WERI-Rb-1 (cell line): ENCODE data around the gene GASK1A.
A peak's percentile ranks its signal among the peaks of the same experiment; 100 is the strongest.

Source experiments
- DNase-seq: peaks from one replicate; pipeline ENCODE4 v3.0.0-alpha.2; 2020
- H3K27ac ChIP-seq: fragments of 250-450 bp; sonication (Bioruptor Pico); 2 replicates; pipeline ENCODE4 v1.5.1; 2020; ENCODE audit warnings: mild to moderate bottlenecking, moderate library complexity
- H3K27me3 ChIP-seq: fragments of 250-450 bp; sonication (Bioruptor Pico); 2 replicates; pipeline ENCODE4 v1.5.1; 2021; ENCODE audit warnings: mild to moderate bottlenecking, low read depth, moderate library complexity; ENCODE audit not compliant: insufficient read depth, severe bottlenecking
- H3K36me3 ChIP-seq: fragments of 250-450 bp; sonication (Bioruptor Pico); 2 replicates; pipeline ENCODE4 v1.5.1; 2020; ENCODE audit warnings: mild to moderate bottlenecking, moderate library complexity
- H3K4me3 ChIP-seq: 2 replicates; pipeline ENCODE4 v1.5.1; 2011; ENCODE audit warnings: low read depth, mild to moderate bottlenecking, control low read depth, low read length
- H3K9me3 ChIP-seq: fragments of 250-450 bp; sonication (Bioruptor Pico); 2 replicates; pipeline ENCODE4 v1.5.1; 2021; ENCODE audit warnings: mild to moderate bottlenecking, moderate library complexity; ENCODE audit not compliant: severe bottlenecking
- TF ChIP-seq, protein P1 (sequence below): IDR thresholded peaks from 2 replicates; pipeline ENCODE4 v1.5.1; 2011; ENCODE audit warnings: low read depth, mild to moderate bottlenecking, control low read depth, inconsistent platforms, low read length

Gene GASK1A

DNA sequence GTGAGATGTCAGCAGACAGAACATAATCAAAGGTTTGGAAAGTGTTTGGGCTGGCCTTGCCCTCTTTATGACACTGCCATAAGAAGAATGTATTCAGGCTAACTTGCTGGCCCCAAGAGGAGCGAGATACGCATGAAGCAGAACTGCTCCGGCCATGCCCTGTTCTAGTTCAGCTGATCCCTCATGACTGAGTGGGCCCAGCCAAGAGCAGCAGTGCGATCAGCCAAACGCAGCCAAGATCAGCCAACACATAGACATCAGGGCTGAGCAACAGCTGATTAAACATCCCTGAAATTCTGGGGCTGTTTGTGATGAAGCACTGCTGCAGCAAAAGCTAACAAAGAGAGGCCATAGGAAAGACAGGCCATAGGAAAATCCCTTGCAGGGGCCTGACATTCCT lies 102.7 kb downstream of the GASK1A start:
- TF ChIP-seq, protein P1, sequence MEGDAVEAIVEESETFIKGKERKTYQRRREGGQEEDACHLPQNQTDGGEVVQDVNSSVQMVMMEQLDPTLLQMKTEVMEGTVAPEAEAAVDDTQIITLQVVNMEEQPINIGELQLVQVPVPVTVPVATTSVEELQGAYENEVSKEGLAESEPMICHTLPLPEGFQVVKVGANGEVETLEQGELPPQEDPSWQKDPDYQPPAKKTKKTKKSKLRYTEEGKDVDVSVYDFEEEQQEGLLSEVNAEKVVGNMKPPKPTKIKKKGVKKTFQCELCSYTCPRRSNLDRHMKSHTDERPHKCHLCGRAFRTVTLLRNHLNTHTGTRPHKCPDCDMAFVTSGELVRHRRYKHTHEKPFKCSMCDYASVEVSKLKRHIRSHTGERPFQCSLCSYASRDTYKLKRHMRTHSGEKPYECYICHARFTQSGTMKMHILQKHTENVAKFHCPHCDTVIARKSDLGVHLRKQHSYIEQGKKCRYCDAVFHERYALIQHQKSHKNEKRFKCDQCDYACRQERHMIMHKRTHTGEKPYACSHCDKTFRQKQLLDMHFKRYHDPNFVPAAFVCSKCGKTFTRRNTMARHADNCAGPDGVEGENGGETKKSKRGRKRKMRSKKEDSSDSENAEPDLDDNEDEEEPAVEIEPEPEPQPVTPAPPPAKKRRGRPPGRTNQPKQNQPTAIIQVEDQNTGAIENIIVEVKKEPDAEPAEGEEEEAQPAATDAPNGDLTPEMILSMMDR, result no peak
- H3K27me3 ChIP-seq, result no peaks in the 10 kb centered on the region
- no peak for DNase-seq
- no peak overlapping the region for H3K27ac ChIP-seq
- H3K4me3 ChIP-seq, result no peak overlapping the region
- H3K36me3 ChIP-seq, result peaks cover 24% of the 10 kb centered on the region
- no peaks in the 10 kb centered on the region for H3K9me3 ChIP-seq

DNA sequence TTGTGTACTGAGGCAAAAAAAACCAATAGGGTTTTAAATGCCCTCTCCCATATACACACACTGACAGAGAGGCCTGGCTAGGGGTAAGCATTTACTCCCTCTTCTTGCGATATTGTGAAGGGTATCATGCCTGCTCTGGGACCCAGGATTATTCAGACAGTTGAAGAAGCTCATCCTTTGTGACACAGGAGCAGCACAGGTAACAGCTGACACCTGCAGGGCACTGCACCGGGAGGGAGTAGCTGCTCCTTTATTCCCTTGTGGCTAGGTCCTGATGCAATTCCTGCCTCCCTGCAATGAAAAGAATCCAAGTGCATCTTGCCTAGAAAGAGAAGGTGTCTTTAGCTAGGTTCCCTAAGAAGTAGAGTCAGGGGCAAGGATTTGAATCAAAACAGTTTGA lies 103.3 kb downstream of the GASK1A start:
- H3K27me3 ChIP-seq, result no peaks in the 10 kb centered on the region
- H3K27ac ChIP-seq, result no peak overlapping the region
- DNase-seq, result no peak
- H3K4me3 ChIP-seq, result no peak overlapping the region
- TF ChIP-seq, protein P1, result no peak
- H3K9me3 ChIP-seq, result no peaks in the 10 kb centered on the region
- peaks cover 24% of the 10 kb centered on the region for H3K36me3 ChIP-seq

DNA sequence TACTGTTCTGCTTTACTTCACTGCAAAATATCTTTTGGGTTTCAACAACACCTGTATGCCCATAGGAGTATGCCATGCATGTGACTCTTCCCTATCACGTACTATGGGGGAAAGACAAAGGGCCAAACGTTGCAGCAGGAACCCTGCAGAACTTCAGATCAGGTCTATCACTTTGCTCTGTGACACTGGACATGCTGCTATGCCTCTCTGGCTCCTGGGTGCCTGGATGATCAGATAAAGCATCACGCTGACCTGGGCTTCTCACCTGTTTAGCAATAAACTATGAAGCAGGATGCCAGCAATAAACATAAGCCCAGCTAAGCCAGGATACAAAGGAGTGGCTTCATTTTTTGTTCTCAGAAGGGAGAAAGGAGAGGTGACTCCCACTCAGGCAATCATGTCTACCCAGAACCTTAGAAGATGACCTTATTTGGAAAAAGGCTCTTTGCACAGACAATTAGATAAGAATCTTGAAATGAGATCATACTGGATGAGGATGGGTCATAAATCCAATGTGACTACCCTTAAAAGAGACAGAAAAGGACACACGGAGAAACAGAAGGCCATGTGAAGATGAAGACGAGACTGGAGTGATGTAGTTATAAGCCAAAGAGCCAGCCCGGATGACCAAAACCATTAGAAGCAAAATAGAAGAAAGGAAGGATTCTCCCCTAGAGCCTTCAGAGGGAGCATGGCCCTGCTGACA lies 107.5 kb downstream of the GASK1A start:
- no peak for DNase-seq
- TF ChIP-seq, protein P1, result no peak
- Histone ChIP-seq H3K27ac (no peak overlapping the region), H3K36me3 (peaks cover 7% of the 10 kb centered on the region), H3K9me3 (no peaks in the 10 kb centered on the region), H3K4me3 (no peak overlapping the region), H3K27me3 (no peaks in the 10 kb centered on the region)

DNA sequence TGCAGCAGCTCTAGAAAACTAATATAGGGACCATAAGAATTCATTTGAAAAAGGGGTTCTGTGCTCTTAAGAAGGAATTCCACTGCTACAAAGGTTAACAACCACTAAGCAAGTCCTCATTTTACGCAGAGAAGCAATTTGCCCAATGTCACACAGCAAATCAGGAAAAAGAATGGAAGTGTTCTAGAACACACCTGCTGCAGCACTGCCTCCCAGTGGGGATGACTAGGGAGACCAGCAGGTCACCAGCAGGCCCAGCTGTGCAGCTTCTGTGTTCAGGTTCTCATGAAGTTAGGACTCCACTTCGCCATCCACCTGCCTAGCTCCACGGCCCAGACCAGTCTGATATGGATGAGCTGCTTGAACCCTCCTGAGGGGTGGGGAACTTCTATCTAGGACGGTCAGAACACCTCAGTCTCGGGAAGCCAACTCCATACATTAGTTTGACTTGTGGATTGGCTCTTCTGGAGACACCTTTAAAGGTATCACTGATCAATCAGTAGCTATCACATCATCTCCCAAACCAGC lies 108.2 kb downstream of the GASK1A start:
- H3K27ac ChIP-seq, result no peak overlapping the region
- H3K36me3 ChIP-seq, result peaks cover 7% of the 10 kb centered on the region
- no peak overlapping the region for H3K4me3 ChIP-seq
- TF ChIP-seq, protein P1, result peak; percentile 29; the same call in 1 of the 2 replicates
- H3K27me3 ChIP-seq, result no peaks in the 10 kb centered on the region
- DNase-seq, result no peak
- H3K9me3 ChIP-seq, result no peaks in the 10 kb centered on the region

DNA sequence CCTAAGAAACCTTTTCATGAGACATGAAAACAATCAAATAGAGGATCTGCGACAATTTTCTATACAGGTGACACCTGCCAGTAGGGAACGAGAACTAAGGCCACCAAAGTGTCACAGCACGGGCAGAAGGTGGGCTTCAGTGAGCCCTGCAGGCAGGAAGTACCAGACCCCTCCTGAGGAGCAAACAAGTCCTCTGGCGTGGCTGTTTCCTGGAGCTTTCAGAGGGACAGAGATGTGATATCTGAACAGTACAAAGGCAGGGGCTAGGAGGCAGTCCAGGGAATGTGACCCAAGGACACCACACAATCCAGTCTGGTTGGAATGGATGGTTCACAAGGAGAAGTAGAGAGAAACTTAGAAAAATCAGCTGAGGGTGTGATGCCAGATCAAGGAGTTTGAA lies 110.0 kb downstream of the GASK1A start:
- Histone ChIP-seq H3K27ac (no peak overlapping the region), H3K9me3 (no peaks in the 10 kb centered on the region)
- TF ChIP-seq, protein P1, result no peak

More for the DNA sequence above, 110.0 kb downstream of the GASK1A start:
- no peak for DNase-seq
- Histone ChIP-seq H3K27me3 (no peaks in the 10 kb centered on the region), H3K4me3 (no peak overlapping the region), H3K36me3 (0 out of 2 replicates have a peak, but pooled peaks cover 3% of the 10 kb centered on the region)
